HepG2 (cell line): ENCODE data around the gene ARPC3.

ENCODE experiments used
- ARID2 ChIP-seq: sonication (generic); formaldehyde crosslinking; IDR thresholded peaks from 2 replicates; pipeline ENCODE4 v1.8.1; 2022; ENCODE audit warnings: mild to moderate bottlenecking, missing genetic modification reagents, borderline replicate concordance
- CTCF ChIP-seq: sonication (generic); formaldehyde crosslinking; IDR thresholded peaks from 2 replicates; pipeline ENCODE4 v1.5.0; 2020; ENCODE audit warnings: mild to moderate bottlenecking, missing genetic modification reagents, moderate library complexity
- PBX3 ChIP-seq: sonication (generic); formaldehyde crosslinking; IDR thresholded peaks from 2 replicates; pipeline ENCODE4 v1.8.1; 2023; ENCODE audit warnings: missing genetic modification reagents, inconsistent platforms, borderline replicate concordance
- POLR2A ChIP-seq, 2 experiments: IDR thresholded peaks; 2 replicates each; pipeline ENCODE4 v1.6.1; 2011; ENCODE audit warnings: low read depth in 2 of 2, low read length in 2 of 2, mild to moderate bottlenecking in 1 of 2, moderate library complexity in 1 of 2; ENCODE audit not compliant: insufficient read depth in 1 of 2
- PTBP1 ChIP-seq: fragments of 200-400 bp; formaldehyde crosslinking; IDR thresholded peaks from 2 replicates; pipeline ENCODE4 v1.6.1; 2018; ENCODE audit warnings: low read length, low read depth; ENCODE audit not compliant: poor library complexity, severe bottlenecking
- RXRA ChIP-seq: sonication (generic); formaldehyde crosslinking; IDR thresholded peaks from 2 replicates; pipeline ENCODE4 v1.5.1; 2020; ENCODE audit warnings: missing genetic modification reagents
- SMAD9 ChIP-seq: sonication (generic); formaldehyde crosslinking; IDR thresholded peaks from 2 replicates; pipeline ENCODE4 v1.5.1; 2020; ENCODE audit warnings: mild to moderate bottlenecking, missing genetic modification reagents
- SMC3 ChIP-seq: IDR thresholded peaks from 2 replicates; pipeline ENCODE4 v1.6.1; 2011; ENCODE audit warnings: low read length, improper control_type of control experiment
- ZNF234 ChIP-seq: sonication (generic); formaldehyde crosslinking; conservative IDR thresholded peaks from 2 replicates; pipeline ENCODE4 v1.5.1; 2020; ENCODE audit warnings: mild to moderate bottlenecking, missing genetic modification reagents
- ZNF549 ChIP-seq: sonication (generic); formaldehyde crosslinking; IDR thresholded peaks from 2 replicates; pipeline ENCODE4 v1.5.0; 2020; ENCODE audit warnings: missing genetic modification reagents
- ZNF567 ChIP-seq: sonication (generic); formaldehyde crosslinking; IDR thresholded peaks from 2 replicates; pipeline ENCODE4 v1.8.1; 2023; ENCODE audit warnings: mild to moderate bottlenecking, missing genetic modification reagents, borderline replicate concordance
- ZNF776 ChIP-seq: sonication (generic); formaldehyde crosslinking; IDR thresholded peaks from 2 replicates; pipeline ENCODE4 v1.4.0; 2020; ENCODE audit warnings: mild to moderate bottlenecking, missing genetic modification reagents

GRCh38 chr12:110403976-110404682 is 46.0 kb downstream of the ARPC3 start:
- TF ChIP-seq ZNF567 (CRISPR knock-in tag), result no peak
- no peak for TF ChIP-seq CTCF
- 0 out of 4 replicates have a peak, but pooled peaks of 1 of the 2 experiments have one; percentile 46 for TF ChIP-seq POLR2A (IDR thresholded peaks at IDR 0.05; ENCODE audit: insufficient read depth in 1 of 2, low read depth in 2 of 2, low read length in 2 of 2)
- TF ChIP-seq ARID2 (CRISPR knock-in tag), result no peak
- TF ChIP-seq SMAD9 (CRISPR knock-in tag), result no peak
- TF ChIP-seq ZNF549 (CRISPR knock-in tag), result no peak
- TF ChIP-seq ZNF234 (CRISPR knock-in tag), result no peak
- no peak for TF ChIP-seq PBX3 (CRISPR knock-in tag)
- no peak for TF ChIP-seq PTBP1
- no peak for TF ChIP-seq SMC3
- no peak for TF ChIP-seq ZNF776 (CRISPR knock-in tag)
- no peak for TF ChIP-seq RXRA (CRISPR knock-in tag)
